Keratinocyte (primary cell): ENCODE data around the gene PTCH2. TPM values are rescaled to one million over a fixed set of nuclear protein-coding genes. Genes with fewer than 3 reads are reported as not detected.
"Not testable (repeated sequence)": the region's sequence is repeated elsewhere in the genome, so short reads cannot be mapped to it uniquely, and the experiment has no call there.

Experiments used
- DNase-seq: peaks from one replicate; pipeline ENCODE4 v3.0.0-alpha.2; 2011; ENCODE audit warnings: low read depth, missing footprints, low spot score
- FAIRE-seq: peaks from 2 replicates; lab custom pipeline; 2011; peaks lifted over from hg19 to GRCh38; lab: Jason Lieb, UNC
- H2AFZ ChIP-seq: 2 replicates; pipeline ENCODE4 v1.6.0; 2012; ENCODE audit warnings: low read length, control low read depth, inconsistent platforms; ENCODE audit not compliant: control insufficient read depth
- H3K27ac ChIP-seq: 2 replicates; pipeline ENCODE4 v1.5.1; 2011; ENCODE audit warnings: low read length; ENCODE audit not compliant: control insufficient read depth, insufficient read depth
- H3K27me3 ChIP-seq: 3 replicates; pipeline ENCODE4 v1.6.0; 2011; ENCODE audit warnings: low read length; ENCODE audit not compliant: control insufficient read depth, insufficient read depth; ENCODE audit errors: extremely low read depth
- H3K36me3 ChIP-seq, 2 experiments: 2 replicates in 1 of 2; 3 replicates in 1 of 2; pipeline ENCODE4 v1.5.1; 2011; ENCODE audit warnings: low read length in 2 of 2, mild to moderate bottlenecking in 1 of 2; ENCODE audit not compliant: control insufficient read depth in 2 of 2, insufficient read depth in 2 of 2; ENCODE audit errors: extremely low read depth in 1 of 2
- H3K4me1 ChIP-seq: 3 replicates; pipeline ENCODE4 v1.5.1; 2011; ENCODE audit warnings: low read length; ENCODE audit not compliant: control insufficient read depth, insufficient read depth; ENCODE audit errors: extremely low read depth
- H3K4me2 ChIP-seq: 3 replicates; pipeline ENCODE4 v1.6.0; 2011; ENCODE audit warnings: low read depth, low read length; ENCODE audit not compliant: control insufficient read depth, insufficient read depth; ENCODE audit errors: extremely low read depth
- H3K4me3 ChIP-seq, 3 experiments: fragments of 200-600 bp in 1 of 3; sonication (generic) in 1 of 3; 2 replicates in 2 of 3; 3 replicates in 1 of 3; pipeline ENCODE4 v1.5.1; 2011 to 2016; ENCODE audit warnings: low read length in 3 of 3, mild to moderate bottlenecking in 3 of 3, control low read depth in 2 of 3, inconsistent platforms in 1 of 3, low read depth in 1 of 3, mixed read lengths in 1 of 3, mixed run types in 1 of 3, moderate library complexity in 1 of 3; ENCODE audit not compliant: control insufficient read depth in 2 of 3, insufficient read depth in 2 of 3; ENCODE audit errors: extremely low read depth in 1 of 3
- H3K79me2 ChIP-seq: 2 replicates; pipeline ENCODE4 v1.6.0; 2012; ENCODE audit warnings: low read length; ENCODE audit not compliant: control insufficient read depth, insufficient read depth
- H3K9ac ChIP-seq: 3 replicates; pipeline ENCODE4 v1.6.0; 2011; ENCODE audit warnings: low read length; ENCODE audit not compliant: control insufficient read depth, insufficient read depth; ENCODE audit errors: extremely low read depth
- H3K9me1 ChIP-seq: 3 replicates; pipeline ENCODE4 v1.6.0; 2011; ENCODE audit warnings: low read length; ENCODE audit not compliant: control insufficient read depth, insufficient read depth; ENCODE audit errors: extremely low read depth
- H3K9me3 ChIP-seq: 2 replicates; pipeline ENCODE4 v1.5.1; 2012; ENCODE audit warnings: low read depth, low read length; ENCODE audit not compliant: control insufficient read depth
- H4K20me1 ChIP-seq: 3 replicates; pipeline ENCODE4 v1.6.0; 2011; ENCODE audit warnings: low read length; ENCODE audit not compliant: control insufficient read depth, insufficient read depth; ENCODE audit errors: extremely low read depth
- CTCF ChIP-seq, 3 experiments: IDR thresholded peaks in 1 of 3; conservative IDR thresholded peaks in 1 of 3; optimal IDR thresholded peaks in 1 of 3; 2 replicates in 2 of 3; 3 replicates in 1 of 3; pipeline versions ENCODE3 to v1.5.1; 2011; ENCODE audit warnings: low read length in 3 of 3, mild to moderate bottlenecking in 3 of 3, moderate library complexity in 2 of 3, control low read depth in 1 of 3, inconsistent platforms in 1 of 3; ENCODE audit not compliant: insufficient read depth in 2 of 3; ENCODE audit errors: extremely low read depth in 1 of 3
- EZH2 ChIP-seq: IDR thresholded peaks from one replicate; pipeline ENCODE4 v1.6.1; 2012; ENCODE audit warnings: inconsistent platforms, mild to moderate bottlenecking, low read length, moderate library complexity
- dilution Hi-C: fragments of 300-500 bp; cut with MboI; formaldehyde crosslinking; loops from one replicate; pipeline ENCODE4 v1.7.0; 2020; ENCODE audit warnings: low sequenced_read_pairs; ENCODE audit not compliant: extremely low pct_ligation_motif_present
- polyA plus RNA-seq, 5 experiments: library from polyadenylated mRNA; depleted of rRNA in 3 of 5; stranded (reverse) in 3 of 5; stranded (forward) in 1 of 5; unstranded in 1 of 5; fragments of >200 nt; gene quantifications; 1 replicate in 1 of 5; 2 replicates in 3 of 5; 3 replicates in 1 of 5; pipeline versions ENCODE4 v1.2.1 to v1.2.3, GENCODE V29; 2011 to 2012; ENCODE audit warnings: missing spikeins in 2 of 5, low read depth in 1 of 5, low replicate concordance in 1 of 5

Gene PTCH2
- polyA plus RNA-seq, 1 donor (not counting 4 experiments of a cell fraction or from before 2014, with no cell fraction given): 0.01 TPM

GRCh38 chr1:44817771-44818495 lies 25.1 kb downstream of the PTCH2 start:
- no peaks in the 10 kb centered on the region for H3K79me2 ChIP-seq
- TF ChIP-seq CTCF (optimal IDR thresholded peaks at IDR 0.05 in 1 of 3, IDR thresholded peaks at IDR 0.05 in 1 of 3, conservative IDR thresholded peaks at IDR 0.05 in 1 of 3; ENCODE audit: extremely low read depth in 1 of 3, insufficient read depth in 2 of 3, low read length in 3 of 3): no peak
- no peak for TF ChIP-seq EZH2
- H3K4me2 ChIP-seq: peak overlapping the region; percentile 48
- H4K20me1 ChIP-seq: no peaks in the 10 kb centered on the region
- FAIRE-seq: no peak
- H2AFZ ChIP-seq: no peak overlapping the region
- DNase-seq: no peak
- no peaks in the 10 kb centered on the region for H3K9me3 ChIP-seq
- no peaks in the 10 kb centered on the region for H3K27me3 ChIP-seq
- peaks cover 42% of the 10 kb centered on the region for H3K4me1 ChIP-seq
- no peak overlapping the region for H3K4me3 ChIP-seq
- peaks cover 1% of the 10 kb centered on the region in 2 experiments for H3K36me3 ChIP-seq
- peak overlapping the region; percentile 20 for H3K27ac ChIP-seq
- dilution Hi-C loops: no loop called here
- no peaks in the 10 kb centered on the region for H3K9me1 ChIP-seq
- no peak overlapping the region for H3K9ac ChIP-seq

- H3K9me1 ChIP-seq: no peaks in the 10 kb centered on the region
- TF ChIP-seq CTCF (optimal IDR thresholded peaks at IDR 0.05 in 1 of 3, IDR thresholded peaks at IDR 0.05 in 1 of 3, conservative IDR thresholded peaks at IDR 0.05 in 1 of 3; ENCODE audit: extremely low read depth in 1 of 3, insufficient read depth in 2 of 3, low read length in 3 of 3) (no peak), EZH2 (no peak)
- H3K9ac ChIP-seq: no peak overlapping the region
- no peaks in the 10 kb centered on the region for H3K27me3 ChIP-seq
- H3K36me3 ChIP-seq: peaks cover 1 to 3% of the 10 kb centered on the region in 2 experiments
- peak overlapping the region; percentile 20 for H3K27ac ChIP-seq
- H3K9me3 ChIP-seq: no peaks in the 10 kb centered on the region
- H3K4me1 ChIP-seq: peaks cover 42% of the 10 kb centered on the region
- no peak overlapping the region for H2AFZ ChIP-seq
- no peaks in the 10 kb centered on the region for H4K20me1 ChIP-seq
- no peak overlapping the region for H3K4me3 ChIP-seq
- no peaks in the 10 kb centered on the region for H3K79me2 ChIP-seq
- dilution Hi-C loops: no loop called here
- no peak for DNase-seq
- H3K4me2 ChIP-seq: peak overlapping the region; percentile 48
- FAIRE-seq: peak; percentile 73
Observed at GRCh38 chr1:44817307-44817706, 25.7 kb downstream of the PTCH2 start.

GRCh38 chr1:44815926-44816325 lies 27.1 kb downstream of the PTCH2 start:
- H2AFZ ChIP-seq, FAIRE-seq, H3K79me2 ChIP-seq, H3K27me3 ChIP-seq, H3K9me3 ChIP-seq, H4K20me1 ChIP-seq, H3K9me1 ChIP-seq, H3K4me3 ChIP-seq, H3K4me2 ChIP-seq, H3K27ac ChIP-seq, H3K36me3 ChIP-seq, H3K9ac ChIP-seq, dilution Hi-C loops, DNase-seq: not testable (repeated sequence)
- H3K4me1 ChIP-seq: peaks cover 42% of the 10 kb centered on the region
